ENCODE data around the gene RAB22A.

The RAB22A gene
- long read RNA-seq, donor 1, full-length matches to known transcripts: 11 of 11 reads
- long read RNA-seq, donor 1, partial matches to known transcripts: 0 of 11 reads
- long read RNA-seq, donor 1, other reads (novel, unspliced or antisense): 0 of 11 reads
- long read RNA-seq, donor 2, full-length matches to known transcripts: 7 of 16 reads
- long read RNA-seq, donor 2, partial matches to known transcripts: 9 of 16 reads
- long read RNA-seq, donor 2, other reads (novel, unspliced or antisense): 0 of 16 reads
- long read RNA-seq, donor 3, full-length matches to known transcripts: 4 of 4 reads
- long read RNA-seq, donor 3, partial matches to known transcripts: 0 of 4 reads
- long read RNA-seq, donor 3, other reads (novel, unspliced or antisense): 0 of 4 reads
- long read RNA-seq, donor 4, full-length matches to known transcripts: 9 of 9 reads
- long read RNA-seq, donor 4, partial matches to known transcripts: 0 of 9 reads
- long read RNA-seq, donor 4, other reads (novel, unspliced or antisense): 0 of 9 reads
- long read RNA-seq, donor 5, full-length matches to known transcripts: 9 of 9 reads
- long read RNA-seq, donor 5, partial matches to known transcripts: 0 of 9 reads
- long read RNA-seq, donor 5, other reads (novel, unspliced or antisense): 0 of 9 reads
- long read RNA-seq, donor 6, full-length matches to known transcripts: 3 of 3 reads
- long read RNA-seq, donor 6, partial matches to known transcripts: 0 of 3 reads
- long read RNA-seq, donor 6, other reads (novel, unspliced or antisense): 0 of 3 reads
- long read RNA-seq, donor 7, full-length matches to known transcripts: 14 of 14 reads
- long read RNA-seq, donor 7, partial matches to known transcripts: 0 of 14 reads
- long read RNA-seq, donor 7, other reads (novel, unspliced or antisense): 0 of 14 reads
- long read RNA-seq, donor 8, full-length matches to known transcripts: 13 of 37 reads
- long read RNA-seq, donor 8, partial matches to known transcripts: 24 of 37 reads
- long read RNA-seq, donor 8, other reads (novel, unspliced or antisense): 0 of 37 reads

GRCh38 chr20:58309591-58310290, at the start of gene RAB22A:
Gene RAB22A, plus strand, starts transcription at chr20:58309715. Its CDS starts 262 bp downstream, at chr20:58309977.
- peak; percentile 61 for DNase-seq

GRCh38 chr20:58260006-58260405, 49.5 kb upstream of the RAB22A start:
- DNase-seq: no peak

- no peak for DNase-seq
These were observed 47.9 kb upstream of the RAB22A start for GRCh38 chr20:58261660-58262059.

GRCh38 chr20:58264271-58264670, 45.2 kb upstream of the RAB22A start:
- no peak for DNase-seq

GRCh38 chr20:58267389-58268215, 41.9 kb upstream of the RAB22A start:
- DNase-seq: no peak

GRCh38 chr20:58268421-58268821, 41.1 kb upstream of the RAB22A start:
- DNase-seq: no peak

GRCh38 chr20:58268936-58269619, 40.4 kb upstream of the RAB22A start:
- DNase-seq: no peak

GRCh38 chr20:58271606-58272351, 37.7 kb upstream of the RAB22A start:
- DNase-seq: no peak

GRCh38 chr20:58274384-58274783, 35.1 kb upstream of the RAB22A start:
- no peak for DNase-seq

- DNase-seq: no peak
These were observed 32.4 kb upstream of the RAB22A start for GRCh38 chr20:58277107-58277506.

GRCh38 chr20:58277578-58278472, 31.7 kb upstream of the RAB22A start:
- DNase-seq: no peak

GRCh38 chr20:58286729-58287128, 22.8 kb upstream of the RAB22A start:
- no peak for DNase-seq

GRCh38 chr20:58287638-58288037, 21.9 kb upstream of the RAB22A start:
- no peak for DNase-seq

GRCh38 chr20:58289143-58289542, 20.4 kb upstream of the RAB22A start:
- no peak for DNase-seq

- DNase-seq: no peak
These were observed 16.1 kb upstream of the RAB22A start for GRCh38 chr20:58293453-58293852.

GRCh38 chr20:58294497-58295455, 14.7 kb upstream of the RAB22A start:
- DNase-seq: no peak

GRCh38 chr20:58296051-58296837, 13.3 kb upstream of the RAB22A start:
- DNase-seq: no peak

Measured in right kidney (tissue), 9 donors.